Ascending aorta (tissue), 2 donors: ENCODE data around the gene TBXA2R. TPM values are rescaled to one million over a fixed set of nuclear protein-coding genes. Genes with fewer than 3 reads are reported as not detected.
A peak's percentile ranks its signal among the peaks of the same experiment; 100 is the strongest.

ENCODE experiments used
- DNase-seq, 2 donors: peaks; one replicate each; pipeline ENCODE4 v3.0.0-alpha.2; 2019; ENCODE audit warnings: low spot score in 2 of 2
- H3K27ac ChIP-seq, 2 donors: fragments of 200-600 bp; sonication (generic); one replicate each; pipeline ENCODE4 v1.5.1; 2016 to 2017; ENCODE audit warnings: mild to moderate bottlenecking in 1 of 2
- H3K27me3 ChIP-seq: fragments of 200-600 bp; sonication (generic); one replicate; pipeline ENCODE4 v1.5.1; 2017
- H3K36me3 ChIP-seq, 2 donors: fragments of 200-600 bp; sonication (generic); one replicate each; pipeline ENCODE4 v1.5.1; 2016
- H3K4me1 ChIP-seq, 2 donors: fragments of 200-600 bp; sonication (generic); one replicate each; pipeline ENCODE4 v1.5.1; 2016 to 2017; ENCODE audit warnings: mild to moderate bottlenecking in 1 of 2
- H3K4me3 ChIP-seq, 2 donors: fragments of 200-600 bp; sonication (generic); one replicate each; pipeline ENCODE4 v1.5.1; 2016 to 2017; ENCODE audit warnings: mild to moderate bottlenecking in 1 of 2
- H3K9me3 ChIP-seq, 2 donors: fragments of 200-600 bp; sonication (generic); one replicate each; pipeline ENCODE4 v1.5.1; 2016
- intact Hi-C: fragments of 100-400 bp; cut with DNase I; formaldehyde crosslinking; loops from one replicate; pipeline ENCODE4 v1.15.1; 2023
- total RNA-seq: library from RNA; depleted of rRNA; stranded (reverse); fragments of >200 nt; gene quantifications from one replicate; pipeline ENCODE4 v1.1.0, GENCODE V29; 2016
- TF ChIP-seq, protein P1 (sequence below), 3 experiments: fragments of 200-600 bp in 2 of 3; fragments of 450-650 bp in 1 of 3; sonication (generic) in 2 of 3; IDR thresholded peaks; one replicate each; pipeline ENCODE4 v1.5.1; 2016 to 2019; ENCODE audit warnings: antibody characterized with exemption in 3 of 3, mild to moderate bottlenecking in 1 of 3, moderate library complexity in 1 of 3

TBXA2R gene
- total RNA-seq, 1 donor from 2014 or later = 37.8 TPM

DNA sequence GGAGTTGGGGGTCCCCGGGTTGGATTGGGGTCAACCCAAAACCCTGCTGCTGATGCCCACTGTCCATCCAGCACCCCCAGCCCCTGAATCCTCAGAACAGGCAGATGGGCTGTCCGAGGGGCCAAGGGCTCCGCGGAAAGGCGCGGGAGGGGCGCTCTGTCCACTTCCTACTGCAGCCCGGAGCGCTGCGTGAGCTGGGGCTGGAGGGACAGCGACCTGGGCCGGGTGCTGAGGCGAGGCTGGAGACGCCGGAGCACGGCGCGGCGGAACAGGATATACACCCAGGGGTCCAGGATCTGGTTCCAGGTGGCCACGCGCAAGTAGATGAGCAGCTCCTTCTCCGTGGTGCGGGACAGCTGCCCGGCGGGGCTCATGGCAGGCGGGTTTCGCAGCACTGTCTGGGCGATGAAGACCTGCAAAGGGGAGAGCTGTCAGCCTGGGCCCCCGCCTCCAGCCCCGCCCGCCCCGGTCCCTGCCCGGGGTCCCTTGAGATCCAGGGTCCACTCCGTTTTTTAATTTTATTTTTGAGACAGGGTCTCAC, 11.1 kb downstream of the TBXA2R start:
- no peaks in the 10 kb centered on the region for H3K27me3 ChIP-seq
- TF ChIP-seq, protein P1, sequence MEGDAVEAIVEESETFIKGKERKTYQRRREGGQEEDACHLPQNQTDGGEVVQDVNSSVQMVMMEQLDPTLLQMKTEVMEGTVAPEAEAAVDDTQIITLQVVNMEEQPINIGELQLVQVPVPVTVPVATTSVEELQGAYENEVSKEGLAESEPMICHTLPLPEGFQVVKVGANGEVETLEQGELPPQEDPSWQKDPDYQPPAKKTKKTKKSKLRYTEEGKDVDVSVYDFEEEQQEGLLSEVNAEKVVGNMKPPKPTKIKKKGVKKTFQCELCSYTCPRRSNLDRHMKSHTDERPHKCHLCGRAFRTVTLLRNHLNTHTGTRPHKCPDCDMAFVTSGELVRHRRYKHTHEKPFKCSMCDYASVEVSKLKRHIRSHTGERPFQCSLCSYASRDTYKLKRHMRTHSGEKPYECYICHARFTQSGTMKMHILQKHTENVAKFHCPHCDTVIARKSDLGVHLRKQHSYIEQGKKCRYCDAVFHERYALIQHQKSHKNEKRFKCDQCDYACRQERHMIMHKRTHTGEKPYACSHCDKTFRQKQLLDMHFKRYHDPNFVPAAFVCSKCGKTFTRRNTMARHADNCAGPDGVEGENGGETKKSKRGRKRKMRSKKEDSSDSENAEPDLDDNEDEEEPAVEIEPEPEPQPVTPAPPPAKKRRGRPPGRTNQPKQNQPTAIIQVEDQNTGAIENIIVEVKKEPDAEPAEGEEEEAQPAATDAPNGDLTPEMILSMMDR (IDR thresholded peaks at IDR 0.05) = no peak
- intact Hi-C loops = no loop called here
- no peak overlapping the region for H3K27ac ChIP-seq
- DNase-seq = no peak
- H3K4me3 ChIP-seq = no peak overlapping the region
- no peaks in the 10 kb centered on the region for H3K9me3 ChIP-seq
- peaks cover 60% of the 10 kb centered on the region in 2 donors for H3K36me3 ChIP-seq
- H3K4me1 ChIP-seq = peaks cover 0 to 4% of the 10 kb centered on the region in 2 donors

DNA sequence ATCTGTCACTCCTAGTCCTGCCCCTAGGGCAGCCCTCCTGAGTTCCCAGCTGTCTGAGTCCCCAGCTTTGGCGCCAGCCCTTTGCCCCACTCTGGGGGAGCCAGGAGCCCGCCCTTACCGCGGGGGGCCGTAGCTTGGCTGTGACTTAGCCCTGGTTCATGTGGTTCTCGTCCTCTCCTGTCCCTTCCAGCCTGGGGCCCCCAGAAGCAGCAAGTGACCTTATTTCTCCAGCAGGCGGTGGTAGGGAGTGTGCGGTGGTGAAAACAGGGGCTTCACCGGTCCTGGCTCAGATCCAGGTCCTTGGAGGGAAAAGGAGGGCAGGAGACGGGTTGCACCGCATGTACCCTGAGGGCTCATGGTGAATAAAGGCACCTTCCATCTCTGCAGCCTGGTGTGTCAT, 13.5 kb downstream of the TBXA2R start:
- intact Hi-C loops = no loop called here
- DNase-seq = no peak
- peak overlapping the region; percentile 67 to 76 for H3K27ac ChIP-seq
- H3K9me3 ChIP-seq = no peaks in the 10 kb centered on the region
- TF ChIP-seq, protein P1 (IDR thresholded peaks at IDR 0.05) = no peak
- peaks cover 39 to 54% of the 10 kb centered on the region in 2 donors for H3K36me3 ChIP-seq
- no peaks in the 10 kb centered on the region for H3K27me3 ChIP-seq
- no peak overlapping the region for H3K4me3 ChIP-seq
- H3K4me1 ChIP-seq = no peaks in the 10 kb centered on the region

DNA sequence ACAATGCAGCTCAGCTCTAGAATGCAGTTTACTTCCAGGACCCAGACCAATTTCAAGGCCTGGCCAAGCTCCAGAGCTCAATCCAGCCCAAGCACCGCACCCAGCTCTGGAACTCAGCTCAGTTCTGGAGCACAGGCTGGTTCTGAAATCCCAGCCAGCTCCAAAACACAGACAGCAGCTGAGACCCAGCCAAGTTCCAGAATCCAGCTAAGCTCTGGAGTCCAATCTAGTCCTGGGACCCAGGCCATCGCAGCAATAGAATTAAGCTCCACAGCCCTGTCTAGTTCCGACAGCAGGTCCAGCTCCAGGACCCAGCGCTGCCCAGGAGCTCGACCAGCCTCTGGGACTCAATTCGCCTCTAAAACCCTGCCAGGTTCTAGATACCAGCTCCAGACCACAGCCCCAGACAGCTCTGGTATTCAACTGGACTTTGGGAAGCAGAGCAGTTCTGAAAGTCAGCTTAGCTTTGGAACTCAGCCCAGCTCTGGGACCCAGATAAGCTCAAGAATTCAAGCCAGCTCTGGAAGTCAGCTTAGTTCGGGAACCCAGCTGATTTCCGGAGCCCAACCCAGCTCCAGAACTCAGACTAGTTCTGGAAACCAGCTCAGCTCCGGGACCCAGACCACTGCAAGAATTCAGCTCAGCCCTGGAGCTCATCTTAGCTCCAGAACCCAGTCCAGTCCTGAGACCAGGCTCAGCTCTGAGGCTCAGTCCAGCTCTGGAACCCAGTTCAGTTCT, 14.6 kb downstream of the TBXA2R start:
- H3K27ac ChIP-seq = peak overlapping the region; percentile 67 to 76
- no peaks in the 10 kb centered on the region for H3K27me3 ChIP-seq
- H3K36me3 ChIP-seq = peaks cover 33 to 43% of the 10 kb centered on the region in 2 donors
- H3K4me3 ChIP-seq = no peak overlapping the region
- no peaks in the 10 kb centered on the region for H3K9me3 ChIP-seq
- H3K4me1 ChIP-seq = no peaks in the 10 kb centered on the region
- no peak for DNase-seq
- TF ChIP-seq, protein P1 (IDR thresholded peaks at IDR 0.05) = no peak
- intact Hi-C loops = no loop called here

DNA sequence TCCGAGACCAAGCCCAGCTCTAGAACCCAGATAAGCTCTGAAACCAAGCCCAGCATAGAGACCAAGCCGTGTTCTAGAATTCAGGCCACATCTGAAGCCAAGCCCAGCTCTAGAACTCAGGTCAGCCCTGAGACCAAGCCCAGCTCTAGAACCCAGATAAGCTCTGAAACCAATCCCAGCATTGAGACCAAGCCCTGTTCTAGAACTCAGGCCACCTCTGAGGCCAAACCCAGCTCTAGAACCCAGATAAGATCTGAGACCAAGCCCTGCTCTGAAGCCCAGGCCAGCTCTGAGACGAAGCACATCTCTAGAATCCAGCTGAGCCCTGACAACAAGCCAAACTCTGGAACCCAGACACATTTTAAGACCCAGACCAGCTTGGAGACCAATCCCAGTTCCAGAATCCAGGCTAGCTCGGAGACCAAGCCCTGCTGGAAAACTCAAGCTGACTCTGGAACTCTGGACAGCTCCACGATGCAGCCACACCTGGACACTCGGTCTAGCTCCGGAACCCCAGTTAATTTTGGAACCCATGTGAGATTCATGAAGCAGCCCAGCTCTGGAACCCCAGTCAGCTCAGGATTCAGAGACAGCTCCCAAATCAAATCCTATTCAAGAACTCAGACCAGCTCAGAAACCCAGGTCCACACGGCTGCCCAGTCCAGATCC, 15.6 kb downstream of the TBXA2R start:
- Histone ChIP-seq H3K27ac (peak overlapping the region; percentile 10 to 76), H3K9me3 (no peaks in the 10 kb centered on the region), H3K4me1 (peaks cover 0 to 2% of the 10 kb centered on the region in 2 donors), H3K27me3 (no peaks in the 10 kb centered on the region), H3K36me3 (peaks cover 27 to 38% of the 10 kb centered on the region in 2 donors), H3K4me3 (no peak overlapping the region)
- TF ChIP-seq, protein P1 (IDR thresholded peaks at IDR 0.05) = no peak
- intact Hi-C loops = no loop called here
- DNase-seq = no peak

DNA sequence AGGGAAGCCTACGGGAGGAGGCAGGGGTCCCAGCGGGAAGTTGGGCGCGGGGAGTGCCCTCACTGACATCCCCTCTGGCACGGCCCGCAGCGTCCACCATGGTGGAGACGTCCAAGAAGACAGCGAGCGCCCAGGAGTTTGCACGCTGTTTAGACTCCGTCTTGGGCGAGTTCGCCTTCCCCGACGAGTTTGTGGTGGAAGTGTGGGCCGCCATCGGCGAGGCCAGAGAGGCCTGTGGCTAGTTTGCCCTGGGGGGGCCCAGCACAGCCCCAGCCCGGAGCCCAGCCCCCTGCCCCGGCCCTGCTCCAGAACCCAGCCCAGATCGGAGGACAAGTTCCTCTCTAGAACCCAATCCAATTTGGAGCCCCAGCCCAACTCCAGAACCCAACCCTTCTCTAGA, 16.7 kb downstream of the TBXA2R start:
- DNase-seq = no peak
- Histone ChIP-seq H3K4me3 (no peak overlapping the region), H3K27ac (no peak overlapping the region), H3K36me3 (peaks cover 15 to 26% of the 10 kb centered on the region in 2 donors), H3K27me3 (no peaks in the 10 kb centered on the region), H3K9me3 (no peaks in the 10 kb centered on the region), H3K4me1 (peaks cover 7 to 11% of the 10 kb centered on the region in 2 donors)
- TF ChIP-seq, protein P1 (IDR thresholded peaks at IDR 0.05) = no peak
- intact Hi-C loops = loop anchor here (2.0 kb wide), 1 partner anchor 17 kb away; the partner anchor contains the start of gene TBXA2R
